Activated CD4-positive, alpha-beta T cell treated with anti-CD3 and anti-CD28 coated beads, Interleukin-2, amount 50 U/mL, for 1 hour (primary cell): ENCODE measurements around the gene RDH11.
"Not testable (repeated sequence)": the region's sequence is repeated elsewhere in the genome, so short reads cannot be mapped to it uniquely, and the experiment has no call there.

ENCODE experiments used
- DNase-seq: peaks from one replicate; pipeline ENCODE4 v3.0.0-alpha.2; 2020

Gene RDH11

GRCh38 chr14:67703997-67704396 is 8.4 kb upstream of the RDH11 start:
- DNase-seq: no peak

- DNase-seq: not testable (repeated sequence)
Observed at GRCh38 chr14:67701492-67701891, 5.9 kb upstream of the RDH11 start, which contains the start of gene RDH12. RDH12 (plus strand) TSS chr14:67701886; CDS start chr14:67722643, 20,757 bp downstream.

GRCh38 chr14:67698179-67698578 is 2.6 kb upstream of the RDH11 start:
- no peak for DNase-seq

GRCh38 chr14:67697006-67697405 is 1.4 kb upstream of the RDH11 start:
- no peak for DNase-seq

GRCh38 chr14:67694791-67695393 is 672 bp downstream of the RDH11 start:
- peak; percentile 48 for DNase-seq

- no peak for DNase-seq
Observed at GRCh38 chr14:67690011-67690410, 5.6 kb downstream of the RDH11 start.

- DNase-seq: no peak
Observed at GRCh38 chr14:67683842-67684241, 11.7 kb downstream of the RDH11 start.

- DNase-seq: no peak
Observed at GRCh38 chr14:67680941-67681340, 14.6 kb downstream of the RDH11 start.

GRCh38 chr14:67680121-67680602 is 15.4 kb downstream of the RDH11 start:
- DNase-seq: no peak

- DNase-seq: no peak
Observed at GRCh38 chr14:67679006-67679405, 16.6 kb downstream of the RDH11 start.

GRCh38 chr14:67675219-67675582 is 20.4 kb downstream of the RDH11 start:
- no peak for DNase-seq

- DNase-seq: peak; percentile 75
Observed at GRCh38 chr14:67674480-67675218, 20.9 kb downstream of the RDH11 start, which contains the start of gene VTI1B. VTI1B (minus strand) TSS chr14:67674632; CDS start chr14:67674489, 143 bp downstream.

GRCh38 chr14:67674139-67674479 is 21.5 kb downstream of the RDH11 start:
- peak; percentile 46 for DNase-seq

- DNase-seq: no peak
Observed at GRCh38 chr14:67673451-67673850, 22.1 kb downstream of the RDH11 start.

GRCh38 chr14:67668559-67668958 is 27.0 kb downstream of the RDH11 start:
- no peak for DNase-seq

GRCh38 chr14:67666750-67667449 is 28.7 kb downstream of the RDH11 start:
- DNase-seq: peak; percentile 12

- no peak for DNase-seq
Observed at GRCh38 chr14:67665868-67666267, 29.7 kb downstream of the RDH11 start.

- no peak for DNase-seq
Observed at GRCh38 chr14:67663633-67664032, 31.9 kb downstream of the RDH11 start.

- DNase-seq: no peak
Observed at GRCh38 chr14:67653651-67654280, 41.8 kb downstream of the RDH11 start.

GRCh38 chr14:67652189-67652588 is 43.4 kb downstream of the RDH11 start:
- no peak for DNase-seq

- no peak for DNase-seq
Observed at GRCh38 chr14:67650694-67651093, 44.9 kb downstream of the RDH11 start.

- no peak for DNase-seq
Observed at GRCh38 chr14:67650151-67650550, 45.4 kb downstream of the RDH11 start.

GRCh38 chr14:67646131-67646530 is 49.4 kb downstream of the RDH11 start:
- DNase-seq: no peak
